AG09309 (cell line): Measurements from ENCODE around the gene RBM15.

Experiments used
- DNase-seq: peaks from one replicate; pipeline ENCODE4 v3.0.0-alpha.2; 2010; ENCODE audit warnings: low read depth
- H3K4me3 ChIP-seq: 2 replicates; pipeline ENCODE4 v1.5.1; 2011; ENCODE audit warnings: mild to moderate bottlenecking, low read depth, low read length, moderate library complexity; ENCODE audit not compliant: control insufficient read depth
- TF ChIP-seq, protein P1 (sequence below): IDR thresholded peaks from 2 replicates; pipeline ENCODE4 v1.5.1; 2011; ENCODE audit warnings: mild to moderate bottlenecking, low read depth, low read length, inconsistent platforms; ENCODE audit not compliant: insufficient read depth, control insufficient read depth; ENCODE audit errors: missing control alignments

Gene RBM15

DNA sequence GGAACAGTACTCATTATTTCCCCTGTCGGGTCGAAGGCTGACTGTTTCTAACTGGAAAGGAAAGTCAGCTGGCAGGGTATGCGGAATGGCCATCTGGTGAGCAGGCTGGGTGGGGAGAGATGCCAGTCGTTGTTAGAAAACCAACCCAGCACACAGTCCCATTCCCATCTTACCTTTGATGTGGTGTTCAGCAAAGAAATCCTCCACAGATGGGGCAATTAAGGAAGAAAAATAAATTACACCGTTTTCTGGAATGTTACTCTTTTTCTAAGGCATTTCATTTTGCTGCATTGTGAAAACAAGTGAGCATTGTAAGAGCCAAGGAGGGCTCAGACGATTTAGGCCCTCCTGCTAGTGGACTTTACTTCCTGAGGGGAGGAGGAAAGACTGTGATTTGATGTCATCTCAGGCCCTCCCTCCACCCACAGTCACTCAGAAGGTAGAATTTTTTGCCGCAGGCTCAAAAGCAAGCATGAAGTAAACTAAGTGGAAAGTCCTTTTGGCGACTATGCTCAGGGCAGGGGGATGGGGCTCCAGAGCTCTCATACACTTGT is 51.6 kb downstream of the RBM15 start, which contains the start of gene SLC16A4:
TSS of gene SLC16A4 (minus strand) at position 335 of the 554 bp plus-strand sequence. CDS start 1,703 bp downstream, outside the sequence.
- H3K4me3 ChIP-seq = peak within 1 kb of the TSS; percentile 43
- TF ChIP-seq, protein P1, sequence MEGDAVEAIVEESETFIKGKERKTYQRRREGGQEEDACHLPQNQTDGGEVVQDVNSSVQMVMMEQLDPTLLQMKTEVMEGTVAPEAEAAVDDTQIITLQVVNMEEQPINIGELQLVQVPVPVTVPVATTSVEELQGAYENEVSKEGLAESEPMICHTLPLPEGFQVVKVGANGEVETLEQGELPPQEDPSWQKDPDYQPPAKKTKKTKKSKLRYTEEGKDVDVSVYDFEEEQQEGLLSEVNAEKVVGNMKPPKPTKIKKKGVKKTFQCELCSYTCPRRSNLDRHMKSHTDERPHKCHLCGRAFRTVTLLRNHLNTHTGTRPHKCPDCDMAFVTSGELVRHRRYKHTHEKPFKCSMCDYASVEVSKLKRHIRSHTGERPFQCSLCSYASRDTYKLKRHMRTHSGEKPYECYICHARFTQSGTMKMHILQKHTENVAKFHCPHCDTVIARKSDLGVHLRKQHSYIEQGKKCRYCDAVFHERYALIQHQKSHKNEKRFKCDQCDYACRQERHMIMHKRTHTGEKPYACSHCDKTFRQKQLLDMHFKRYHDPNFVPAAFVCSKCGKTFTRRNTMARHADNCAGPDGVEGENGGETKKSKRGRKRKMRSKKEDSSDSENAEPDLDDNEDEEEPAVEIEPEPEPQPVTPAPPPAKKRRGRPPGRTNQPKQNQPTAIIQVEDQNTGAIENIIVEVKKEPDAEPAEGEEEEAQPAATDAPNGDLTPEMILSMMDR = no peak
- no peak for DNase-seq

DNA sequence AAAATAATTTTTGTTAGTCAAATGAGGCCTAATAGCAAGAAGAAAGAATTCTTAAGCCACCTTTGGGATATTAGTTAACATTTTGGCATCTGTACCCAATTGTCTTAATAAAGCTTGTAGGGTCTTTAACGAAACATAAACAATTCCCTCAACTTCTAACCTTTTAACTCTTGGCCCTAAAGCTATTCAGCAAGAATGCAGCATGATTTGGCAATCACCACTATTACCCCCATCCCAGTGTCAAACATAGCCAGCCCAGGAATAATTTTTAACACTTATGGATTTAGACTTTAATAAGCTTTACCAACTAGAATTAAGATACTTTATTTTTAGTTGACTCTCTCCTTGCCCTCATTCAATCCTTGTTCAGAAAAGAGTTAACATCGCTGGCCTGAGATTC is 54.1 kb downstream of the RBM15 start:
- DNase-seq = no peak
- TF ChIP-seq, protein P1 = no peak
- H3K4me3 ChIP-seq = no peak overlapping the region

DNA sequence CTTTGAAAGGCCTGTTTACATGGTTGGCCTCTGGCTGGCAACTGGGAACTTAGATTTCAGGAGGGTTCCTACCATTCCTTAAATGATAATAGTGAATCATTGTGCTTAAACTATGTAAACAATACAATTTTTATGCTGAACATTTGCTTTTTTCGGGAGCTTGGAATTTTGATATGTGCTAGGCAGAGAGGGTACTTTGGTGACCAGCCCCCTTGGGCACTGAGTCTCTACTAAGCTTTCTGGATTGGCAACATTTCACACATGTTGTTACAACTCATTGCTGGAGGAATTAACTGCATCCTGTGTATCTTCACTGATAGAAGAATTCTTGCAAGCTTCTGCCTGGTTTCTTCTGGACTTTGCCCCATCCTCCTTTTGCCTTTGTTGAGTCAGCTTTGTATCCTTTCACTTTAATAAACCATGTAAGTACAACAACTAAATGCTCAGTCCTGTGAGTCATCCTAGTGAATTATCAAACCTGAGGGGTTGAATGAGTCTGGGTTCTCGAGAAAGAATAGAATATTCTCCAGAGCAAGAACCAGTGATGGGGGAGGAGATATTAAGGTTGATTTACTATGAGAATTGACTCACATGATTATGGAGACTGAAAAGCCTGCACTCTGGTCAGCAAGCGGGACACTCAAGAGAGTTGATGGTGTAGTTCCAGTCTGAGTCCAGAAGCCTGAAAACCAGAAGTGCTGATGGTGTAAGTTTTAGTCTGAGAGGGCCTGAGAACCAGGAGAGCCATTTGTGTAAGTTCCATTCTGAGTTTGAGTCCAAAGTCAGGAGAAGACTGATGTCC is 54.7 kb downstream of the RBM15 start:
- no peak overlapping the region for H3K4me3 ChIP-seq
- TF ChIP-seq, protein P1 = no peak
- DNase-seq = no peak

DNA sequence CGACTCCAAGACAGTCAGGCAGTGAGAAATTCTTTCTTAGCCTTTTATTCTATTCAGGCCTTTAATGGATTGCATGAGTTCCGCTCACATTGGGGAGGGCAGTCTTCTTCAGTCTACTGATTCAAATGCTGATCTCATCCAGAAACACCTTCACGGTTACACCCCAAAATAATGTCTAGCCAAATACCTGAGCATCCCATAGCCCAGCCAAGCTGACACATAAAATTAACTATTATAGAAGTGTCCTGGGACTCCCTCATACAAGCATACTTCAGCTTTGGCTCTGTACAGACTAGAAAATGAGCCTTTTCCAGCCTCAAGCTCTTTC is 55.3 kb downstream of the RBM15 start:
- TF ChIP-seq, protein P1 = no peak
- H3K4me3 ChIP-seq = no peak overlapping the region
- DNase-seq = no peak
